Measurements from ENCODE around the gene FGGY.

FGGY gene

GRCh38 chr1:59767119-59767518 is 470.2 kb downstream of the FGGY start:
- no peak overlapping the region for H3K9ac ChIP-seq (ENCODE audit: low read depth in 1 of 2, low read length in 2 of 2)
- H3K4me3 ChIP-seq (ENCODE audit: low read depth in 1 of 2, low read length in 2 of 2): no peak overlapping the region
- H3K9me3 ChIP-seq (ENCODE audit: control insufficient read depth in 1 of 2, low read length in 2 of 2): no peaks in the 10 kb centered on the region
- H3K4me1 ChIP-seq (ENCODE audit: control insufficient read depth in 1 of 2, insufficient read depth in 2 of 2, low read length in 2 of 2): no peaks in the 10 kb centered on the region
- no peaks in the 10 kb centered on the region for H3K27me3 ChIP-seq (ENCODE audit: control insufficient read depth in 1 of 2, insufficient read depth in 2 of 2, low read length in 2 of 2)
- no peaks in the 10 kb centered on the region for H3K36me3 ChIP-seq (ENCODE audit: control insufficient read depth in 1 of 2, insufficient read depth in 2 of 2, low read length in 2 of 2)
- no peak overlapping the region for H3K27ac ChIP-seq (ENCODE audit: low read depth, low read length)

- Histone ChIP-seq H3K4me3 (ENCODE audit: low read depth in 1 of 2, low read length in 2 of 2) (no peak overlapping the region), H3K36me3 (ENCODE audit: control insufficient read depth in 1 of 2, insufficient read depth in 2 of 2, low read length in 2 of 2) (no peaks in the 10 kb centered on the region), H3K9ac (ENCODE audit: low read depth in 1 of 2, low read length in 2 of 2) (no peak overlapping the region), H3K9me3 (ENCODE audit: control insufficient read depth in 1 of 2, low read length in 2 of 2) (no peaks in the 10 kb centered on the region), H3K27ac (ENCODE audit: low read depth, low read length) (no peak overlapping the region), H3K27me3 (ENCODE audit: control insufficient read depth in 1 of 2, insufficient read depth in 2 of 2, low read length in 2 of 2) (no peaks in the 10 kb centered on the region), H3K4me1 (ENCODE audit: control insufficient read depth in 1 of 2, insufficient read depth in 2 of 2, low read length in 2 of 2) (no peaks in the 10 kb centered on the region)
These were observed 472.2 kb downstream of the FGGY start for GRCh38 chr1:59768792-59769735.

GRCh38 chr1:59769736-59770095 is 472.8 kb downstream of the FGGY start:
- H3K4me3 ChIP-seq (ENCODE audit: low read depth in 1 of 2, low read length in 2 of 2): no peak overlapping the region
- H3K27me3 ChIP-seq (ENCODE audit: control insufficient read depth in 1 of 2, insufficient read depth in 2 of 2, low read length in 2 of 2): no peaks in the 10 kb centered on the region
- no peaks in the 10 kb centered on the region for H3K4me1 ChIP-seq (ENCODE audit: control insufficient read depth in 1 of 2, insufficient read depth in 2 of 2, low read length in 2 of 2)
- no peaks in the 10 kb centered on the region for H3K9me3 ChIP-seq (ENCODE audit: control insufficient read depth in 1 of 2, low read length in 2 of 2)
- no peak overlapping the region for H3K27ac ChIP-seq (ENCODE audit: low read depth, low read length)
- H3K9ac ChIP-seq (ENCODE audit: low read depth in 1 of 2, low read length in 2 of 2): no peak overlapping the region
- H3K36me3 ChIP-seq (ENCODE audit: control insufficient read depth in 1 of 2, insufficient read depth in 2 of 2, low read length in 2 of 2): no peaks in the 10 kb centered on the region

- no peak overlapping the region for H3K4me3 ChIP-seq (ENCODE audit: low read depth in 1 of 2, low read length in 2 of 2)
- H3K4me1 ChIP-seq (ENCODE audit: control insufficient read depth in 1 of 2, insufficient read depth in 2 of 2, low read length in 2 of 2): no peaks in the 10 kb centered on the region
- H3K9ac ChIP-seq (ENCODE audit: low read depth in 1 of 2, low read length in 2 of 2): no peak overlapping the region
- no peaks in the 10 kb centered on the region for H3K27me3 ChIP-seq (ENCODE audit: control insufficient read depth in 1 of 2, insufficient read depth in 2 of 2, low read length in 2 of 2)
- H3K36me3 ChIP-seq (ENCODE audit: control insufficient read depth in 1 of 2, insufficient read depth in 2 of 2, low read length in 2 of 2): no peaks in the 10 kb centered on the region
- H3K27ac ChIP-seq (ENCODE audit: low read depth, low read length): no peak overlapping the region
- H3K9me3 ChIP-seq (ENCODE audit: control insufficient read depth in 1 of 2, low read length in 2 of 2): no peaks in the 10 kb centered on the region
These were observed 474.5 kb downstream of the FGGY start for GRCh38 chr1:59771361-59771760.

GRCh38 chr1:59775480-59775879 is 478.6 kb downstream of the FGGY start:
- Histone ChIP-seq H3K36me3 (ENCODE audit: control insufficient read depth in 1 of 2, insufficient read depth in 2 of 2, low read length in 2 of 2) (no peaks in the 10 kb centered on the region), H3K27me3 (ENCODE audit: control insufficient read depth in 1 of 2, insufficient read depth in 2 of 2, low read length in 2 of 2) (no peaks in the 10 kb centered on the region), H3K4me1 (ENCODE audit: control insufficient read depth in 1 of 2, insufficient read depth in 2 of 2, low read length in 2 of 2) (no peaks in the 10 kb centered on the region), H3K9me3 (ENCODE audit: control insufficient read depth in 1 of 2, low read length in 2 of 2) (no peaks in the 10 kb centered on the region), H3K27ac (ENCODE audit: low read depth, low read length) (no peak overlapping the region), H3K4me3 (ENCODE audit: low read depth in 1 of 2, low read length in 2 of 2) (no peak overlapping the region), H3K9ac (ENCODE audit: low read depth in 1 of 2, low read length in 2 of 2) (no peak overlapping the region)

- no peaks in the 10 kb centered on the region for H3K36me3 ChIP-seq (ENCODE audit: control insufficient read depth in 1 of 2, insufficient read depth in 2 of 2, low read length in 2 of 2)
- H3K9ac ChIP-seq (ENCODE audit: low read depth in 1 of 2, low read length in 2 of 2): no peak overlapping the region
- H3K27ac ChIP-seq (ENCODE audit: low read depth, low read length): no peak overlapping the region
- no peak overlapping the region for H3K4me3 ChIP-seq (ENCODE audit: low read depth in 1 of 2, low read length in 2 of 2)
- no peaks in the 10 kb centered on the region for H3K9me3 ChIP-seq (ENCODE audit: control insufficient read depth in 1 of 2, low read length in 2 of 2)
- no peaks in the 10 kb centered on the region for H3K4me1 ChIP-seq (ENCODE audit: control insufficient read depth in 1 of 2, insufficient read depth in 2 of 2, low read length in 2 of 2)
- no peaks in the 10 kb centered on the region for H3K27me3 ChIP-seq (ENCODE audit: control insufficient read depth in 1 of 2, insufficient read depth in 2 of 2, low read length in 2 of 2)
These were observed 480.3 kb downstream of the FGGY start for GRCh38 chr1:59776960-59777852.

- no peak overlapping the region for H3K9ac ChIP-seq (ENCODE audit: low read depth in 1 of 2, low read length in 2 of 2)
- H3K9me3 ChIP-seq (ENCODE audit: control insufficient read depth in 1 of 2, low read length in 2 of 2): no peaks in the 10 kb centered on the region
- H3K4me3 ChIP-seq (ENCODE audit: low read depth in 1 of 2, low read length in 2 of 2): no peak overlapping the region
- no peaks in the 10 kb centered on the region for H3K36me3 ChIP-seq (ENCODE audit: control insufficient read depth in 1 of 2, insufficient read depth in 2 of 2, low read length in 2 of 2)
- no peaks in the 10 kb centered on the region for H3K4me1 ChIP-seq (ENCODE audit: control insufficient read depth in 1 of 2, insufficient read depth in 2 of 2, low read length in 2 of 2)
- no peaks in the 10 kb centered on the region for H3K27me3 ChIP-seq (ENCODE audit: control insufficient read depth in 1 of 2, insufficient read depth in 2 of 2, low read length in 2 of 2)
- no peak overlapping the region for H3K27ac ChIP-seq (ENCODE audit: low read depth, low read length)
These were observed 483.1 kb downstream of the FGGY start for GRCh38 chr1:59779949-59780348.

- Histone ChIP-seq H3K36me3 (ENCODE audit: control insufficient read depth in 1 of 2, insufficient read depth in 2 of 2, low read length in 2 of 2) (no peaks in the 10 kb centered on the region), H3K9me3 (ENCODE audit: control insufficient read depth in 1 of 2, low read length in 2 of 2) (peaks cover 0 to 4% of the 10 kb centered on the region in 2 donors), H3K4me3 (ENCODE audit: low read depth in 1 of 2, low read length in 2 of 2) (no peak overlapping the region), H3K27ac (ENCODE audit: low read depth, low read length) (no peak overlapping the region), H3K27me3 (ENCODE audit: control insufficient read depth in 1 of 2, insufficient read depth in 2 of 2, low read length in 2 of 2) (no peaks in the 10 kb centered on the region), H3K9ac (ENCODE audit: low read depth in 1 of 2, low read length in 2 of 2) (no peak overlapping the region), H3K4me1 (ENCODE audit: control insufficient read depth in 1 of 2, insufficient read depth in 2 of 2, low read length in 2 of 2) (no peaks in the 10 kb centered on the region)
These were observed 491.9 kb downstream of the FGGY start for GRCh38 chr1:59788825-59789224.

- H3K27ac ChIP-seq (ENCODE audit: low read depth, low read length): no peak overlapping the region
- no peaks in the 10 kb centered on the region for H3K4me1 ChIP-seq (ENCODE audit: control insufficient read depth in 1 of 2, insufficient read depth in 2 of 2, low read length in 2 of 2)
- no peak overlapping the region for H3K4me3 ChIP-seq (ENCODE audit: low read depth in 1 of 2, low read length in 2 of 2)
- no peaks in the 10 kb centered on the region for H3K36me3 ChIP-seq (ENCODE audit: control insufficient read depth in 1 of 2, insufficient read depth in 2 of 2, low read length in 2 of 2)
- no peaks in the 10 kb centered on the region for H3K9me3 ChIP-seq (ENCODE audit: control insufficient read depth in 1 of 2, low read length in 2 of 2)
- no peak overlapping the region for H3K9ac ChIP-seq (ENCODE audit: low read depth in 1 of 2, low read length in 2 of 2)
- no peaks in the 10 kb centered on the region for H3K27me3 ChIP-seq (ENCODE audit: control insufficient read depth in 1 of 2, insufficient read depth in 2 of 2, low read length in 2 of 2)
These were observed 501.7 kb downstream of the FGGY start for GRCh38 chr1:59798600-59798999.

- H3K4me1 ChIP-seq (ENCODE audit: control insufficient read depth in 1 of 2, insufficient read depth in 2 of 2, low read length in 2 of 2): no peaks in the 10 kb centered on the region
- H3K4me3 ChIP-seq (ENCODE audit: low read depth in 1 of 2, low read length in 2 of 2): no peak overlapping the region
- no peaks in the 10 kb centered on the region for H3K36me3 ChIP-seq (ENCODE audit: control insufficient read depth in 1 of 2, insufficient read depth in 2 of 2, low read length in 2 of 2)
- no peak overlapping the region for H3K9ac ChIP-seq (ENCODE audit: low read depth in 1 of 2, low read length in 2 of 2)
- no peaks in the 10 kb centered on the region for H3K9me3 ChIP-seq (ENCODE audit: control insufficient read depth in 1 of 2, low read length in 2 of 2)
- no peaks in the 10 kb centered on the region for H3K27me3 ChIP-seq (ENCODE audit: control insufficient read depth in 1 of 2, insufficient read depth in 2 of 2, low read length in 2 of 2)
- H3K27ac ChIP-seq (ENCODE audit: low read depth, low read length): no peak overlapping the region
These were observed 506.7 kb downstream of the FGGY start for GRCh38 chr1:59803458-59804038.
